ENCODE measurements around the gene IP6K1.

IP6K1 gene

GRCh38 chr3:49683162-49683561, 103.2 kb downstream of the IP6K1 start:
- Histone ChIP-seq H3K27me3 (ENCODE audit: insufficient read depth, poor library complexity, severe bottlenecking) (no peaks in the 10 kb centered on the region), H3K27ac (ENCODE audit: poor library complexity, severe bottlenecking) (no peak overlapping the region), H3K4me3 (ENCODE audit: severe bottlenecking) (no peak overlapping the region), H3K9me3 (ENCODE audit: severe bottlenecking) (no peaks in the 10 kb centered on the region), H3K36me3 (ENCODE audit: low read depth) (peaks cover 53% of the 10 kb centered on the region), H3K4me1 (ENCODE audit: insufficient read depth, poor library complexity, severe bottlenecking) (no peaks in the 10 kb centered on the region)
- TF ChIP-seq, protein P1, sequence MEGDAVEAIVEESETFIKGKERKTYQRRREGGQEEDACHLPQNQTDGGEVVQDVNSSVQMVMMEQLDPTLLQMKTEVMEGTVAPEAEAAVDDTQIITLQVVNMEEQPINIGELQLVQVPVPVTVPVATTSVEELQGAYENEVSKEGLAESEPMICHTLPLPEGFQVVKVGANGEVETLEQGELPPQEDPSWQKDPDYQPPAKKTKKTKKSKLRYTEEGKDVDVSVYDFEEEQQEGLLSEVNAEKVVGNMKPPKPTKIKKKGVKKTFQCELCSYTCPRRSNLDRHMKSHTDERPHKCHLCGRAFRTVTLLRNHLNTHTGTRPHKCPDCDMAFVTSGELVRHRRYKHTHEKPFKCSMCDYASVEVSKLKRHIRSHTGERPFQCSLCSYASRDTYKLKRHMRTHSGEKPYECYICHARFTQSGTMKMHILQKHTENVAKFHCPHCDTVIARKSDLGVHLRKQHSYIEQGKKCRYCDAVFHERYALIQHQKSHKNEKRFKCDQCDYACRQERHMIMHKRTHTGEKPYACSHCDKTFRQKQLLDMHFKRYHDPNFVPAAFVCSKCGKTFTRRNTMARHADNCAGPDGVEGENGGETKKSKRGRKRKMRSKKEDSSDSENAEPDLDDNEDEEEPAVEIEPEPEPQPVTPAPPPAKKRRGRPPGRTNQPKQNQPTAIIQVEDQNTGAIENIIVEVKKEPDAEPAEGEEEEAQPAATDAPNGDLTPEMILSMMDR (IDR thresholded peaks at IDR 0.05; ENCODE audit: poor library complexity, severe bottlenecking) = no peak
- DNase-seq (ENCODE audit: low spot score) (no peak), ATAC-seq (ENCODE audit: low read depth) (no peak)

- Histone ChIP-seq H3K36me3 (ENCODE audit: low read depth) (peaks cover 69% of the 10 kb centered on the region), H3K4me3 (ENCODE audit: severe bottlenecking) (no peak overlapping the region), H3K4me1 (ENCODE audit: insufficient read depth, poor library complexity, severe bottlenecking) (no peaks in the 10 kb centered on the region), H3K27ac (ENCODE audit: poor library complexity, severe bottlenecking) (no peak overlapping the region), H3K9me3 (ENCODE audit: severe bottlenecking) (no peaks in the 10 kb centered on the region), H3K27me3 (ENCODE audit: insufficient read depth, poor library complexity, severe bottlenecking) (no peaks in the 10 kb centered on the region)
- TF ChIP-seq, protein P1 (IDR thresholded peaks at IDR 0.05; ENCODE audit: poor library complexity, severe bottlenecking) = no peak
- DNase-seq (ENCODE audit: low spot score) (no peak), ATAC-seq (ENCODE audit: low read depth) (no peak)
These were observed 104.8 kb downstream of the IP6K1 start for GRCh38 chr3:49681543-49681942.

- TF ChIP-seq, protein P1 (IDR thresholded peaks at IDR 0.05; ENCODE audit: poor library complexity, severe bottlenecking) = no peak
- Histone ChIP-seq H3K27ac (ENCODE audit: poor library complexity, severe bottlenecking) (no peak overlapping the region), H3K27me3 (ENCODE audit: insufficient read depth, poor library complexity, severe bottlenecking) (no peaks in the 10 kb centered on the region), H3K4me3 (ENCODE audit: severe bottlenecking) (no peak overlapping the region), H3K4me1 (ENCODE audit: insufficient read depth, poor library complexity, severe bottlenecking) (no peaks in the 10 kb centered on the region), H3K36me3 (ENCODE audit: low read depth) (peaks cover 73% of the 10 kb centered on the region), H3K9me3 (ENCODE audit: severe bottlenecking) (no peaks in the 10 kb centered on the region)
- DNase-seq (ENCODE audit: low spot score) (no peak), ATAC-seq (ENCODE audit: low read depth) (no peak)
These were observed 105.2 kb downstream of the IP6K1 start for GRCh38 chr3:49681232-49681522.

- H3K4me1 ChIP-seq (ENCODE audit: insufficient read depth, poor library complexity, severe bottlenecking) = no peaks in the 10 kb centered on the region
- TF ChIP-seq, protein P1 (IDR thresholded peaks at IDR 0.05; ENCODE audit: poor library complexity, severe bottlenecking) = no peak
- no peaks in the 10 kb centered on the region for H3K9me3 ChIP-seq (ENCODE audit: severe bottlenecking)
- no peak overlapping the region for H3K27ac ChIP-seq (ENCODE audit: poor library complexity, severe bottlenecking)
- H3K27me3 ChIP-seq (ENCODE audit: insufficient read depth, poor library complexity, severe bottlenecking) = no peaks in the 10 kb centered on the region
- no peak overlapping the region for H3K4me3 ChIP-seq (ENCODE audit: severe bottlenecking)
- DNase-seq (ENCODE audit: low spot score) = no peak
- ATAC-seq (ENCODE audit: low read depth) = no peak
- peaks cover 78% of the 10 kb centered on the region for H3K36me3 ChIP-seq (ENCODE audit: low read depth)
These were observed 105.7 kb downstream of the IP6K1 start for GRCh38 chr3:49680493-49681231.

- no peaks in the 10 kb centered on the region for H3K9me3 ChIP-seq (ENCODE audit: severe bottlenecking)
- H3K4me3 ChIP-seq (ENCODE audit: severe bottlenecking) = no peak overlapping the region
- peaks cover 57% of the 10 kb centered on the region for H3K36me3 ChIP-seq (ENCODE audit: low read depth)
- no peak for DNase-seq (ENCODE audit: low spot score)
- H3K4me1 ChIP-seq (ENCODE audit: insufficient read depth, poor library complexity, severe bottlenecking) = no peaks in the 10 kb centered on the region
- H3K27me3 ChIP-seq (ENCODE audit: insufficient read depth, poor library complexity, severe bottlenecking) = no peaks in the 10 kb centered on the region
- no peak overlapping the region for H3K27ac ChIP-seq (ENCODE audit: poor library complexity, severe bottlenecking)
- TF ChIP-seq, protein P1 (IDR thresholded peaks at IDR 0.05; ENCODE audit: poor library complexity, severe bottlenecking) = no peak
- no peak for ATAC-seq (ENCODE audit: low read depth)
These were observed 110.4 kb downstream of the IP6K1 start for GRCh38 chr3:49675912-49676311.

Data from RWPE2 (cell line).